Left renal pelvis (tissue), 4 donors: ENCODE results near the gene RABGGTB. TPM values are rescaled to one million over a fixed set of nuclear protein-coding genes. Genes with fewer than 3 reads are reported as not detected.
"Not testable (repeated sequence)": the region's sequence is repeated elsewhere in the genome, so short reads cannot be mapped to it uniquely, and the experiment has no call there.

Experiments
- DNase-seq, 4 donors: peaks; one replicate each; pipeline ENCODE4 v3.0.0-alpha.2; 2013; ENCODE audit warnings: low read depth in 4 of 4, low spot score in 3 of 4
- polyA plus RNA-seq, 4 donors: library from polyadenylated mRNA; unstranded; fragments of 120-200 nt; gene quantifications; one replicate each; pipeline ENCODE4 v1.2.1, GENCODE V29; 2013; ENCODE audit not compliant: insufficient read length in 4 of 4

RABGGTB gene
- polyA plus RNA-seq, 4 donors, result 61.3 to 102 (median 93.6) TPM

DNA sequence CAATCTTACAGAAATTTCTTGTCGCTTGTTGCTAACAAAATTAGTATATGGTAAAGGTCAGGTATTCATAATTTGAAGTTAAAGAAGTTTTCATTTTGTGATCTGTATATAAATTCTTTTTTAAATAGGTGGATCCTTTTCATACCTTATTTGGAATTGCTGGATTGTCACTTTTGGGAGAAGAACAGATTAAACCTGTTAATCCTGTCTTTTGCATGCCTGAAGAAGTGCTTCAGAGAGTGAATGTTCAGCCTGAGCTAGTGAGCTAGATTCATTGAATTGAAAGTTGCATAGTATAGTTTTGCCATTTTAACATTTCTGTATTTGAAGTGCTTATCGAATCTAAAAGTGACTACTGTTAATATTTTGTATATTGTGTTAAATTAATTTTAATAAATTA, 8.3 kb downstream of the RABGGTB start:
- DNase-seq, result no peak

DNA sequence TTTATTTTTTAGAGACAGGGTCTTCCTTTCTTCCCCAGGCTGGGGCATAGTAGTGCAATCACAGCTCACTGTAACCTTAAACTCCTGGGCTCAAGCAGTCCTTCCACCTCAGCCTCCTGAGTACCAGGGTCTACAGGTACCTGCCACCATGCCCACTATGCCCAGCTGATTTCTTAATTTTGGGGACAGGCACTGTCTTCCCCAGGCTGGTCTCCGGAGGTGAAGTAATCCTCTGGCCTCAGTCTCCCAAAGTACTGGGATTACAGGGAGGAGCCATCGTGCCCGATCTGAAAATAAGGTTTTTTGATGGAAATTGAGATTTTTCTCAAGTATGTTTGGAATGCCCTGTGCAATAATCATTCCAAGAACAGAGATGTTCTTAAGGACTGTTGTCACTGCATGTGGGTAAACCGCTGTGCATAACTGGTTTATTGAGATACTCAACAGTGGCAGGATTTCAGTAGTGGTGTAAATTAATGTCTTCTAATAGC, 9.7 kb downstream of the RABGGTB start:
- DNase-seq, result no peak

DNA sequence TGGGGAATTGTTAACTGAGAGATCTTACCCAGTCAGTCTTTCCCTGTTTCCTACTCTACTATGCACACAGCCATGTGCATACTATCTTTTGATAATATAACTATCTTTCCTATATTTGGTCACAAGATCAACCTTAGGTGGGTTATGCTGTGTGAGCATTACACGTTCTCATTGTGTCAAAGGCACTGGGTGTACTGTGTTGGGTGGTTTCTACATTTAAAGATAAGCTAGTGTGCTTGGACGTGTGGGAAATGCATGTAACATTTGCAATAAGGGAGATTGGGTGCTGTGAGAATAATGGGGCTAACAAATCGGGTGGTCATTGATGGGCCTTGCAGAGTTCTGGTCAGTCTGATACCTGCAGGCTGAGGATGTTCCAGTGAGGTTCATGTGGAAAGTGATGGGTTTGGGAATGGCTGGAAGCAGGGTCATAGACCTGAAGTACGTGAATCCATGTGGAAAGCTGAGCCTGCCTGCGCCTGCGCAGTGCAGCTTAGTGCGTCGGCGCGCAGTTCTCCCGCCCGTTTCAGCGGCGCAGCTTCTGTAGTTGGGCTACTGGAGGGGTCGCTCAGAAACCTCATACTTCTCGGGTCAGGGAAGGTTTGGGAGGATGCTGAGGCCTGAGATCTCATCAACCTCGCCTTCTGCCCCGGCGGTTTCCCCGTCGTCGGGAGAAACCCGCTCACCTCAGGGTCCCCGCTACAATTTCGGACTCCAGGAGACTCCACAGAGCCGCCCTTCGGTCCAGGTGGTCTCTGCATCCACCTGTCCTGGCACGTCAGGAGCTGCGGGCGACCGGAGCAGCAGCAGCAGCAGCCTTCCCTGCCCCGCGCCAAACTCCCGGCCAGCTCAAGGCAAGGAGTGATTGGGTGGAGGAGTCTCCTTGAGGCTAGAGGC, 10.6 kb downstream of the RABGGTB start, which contains the start of gene MSH4:
Gene MSH4 (plus strand): TSS at position 507 of the 897 bp plus-strand sequence. CDS start 104 bp downstream, at position 611.
- no peak for DNase-seq

DNA sequence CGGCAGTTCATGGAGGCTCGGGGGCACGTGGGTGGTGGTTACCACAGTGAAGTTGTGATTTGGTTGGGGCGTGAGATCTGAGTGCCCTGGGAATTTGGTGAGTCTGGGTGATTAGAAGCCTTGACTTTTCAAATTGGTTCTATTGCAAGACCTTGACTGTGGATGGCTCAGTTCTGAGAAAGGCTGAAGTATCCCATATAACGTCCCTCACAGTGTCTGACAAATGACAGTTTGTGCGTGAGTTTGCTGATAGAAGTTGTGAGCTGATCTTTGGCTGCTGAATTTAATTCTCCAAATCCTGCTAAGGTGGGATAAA, 11.2 kb downstream of the RABGGTB start:
- no peak for DNase-seq

DNA sequence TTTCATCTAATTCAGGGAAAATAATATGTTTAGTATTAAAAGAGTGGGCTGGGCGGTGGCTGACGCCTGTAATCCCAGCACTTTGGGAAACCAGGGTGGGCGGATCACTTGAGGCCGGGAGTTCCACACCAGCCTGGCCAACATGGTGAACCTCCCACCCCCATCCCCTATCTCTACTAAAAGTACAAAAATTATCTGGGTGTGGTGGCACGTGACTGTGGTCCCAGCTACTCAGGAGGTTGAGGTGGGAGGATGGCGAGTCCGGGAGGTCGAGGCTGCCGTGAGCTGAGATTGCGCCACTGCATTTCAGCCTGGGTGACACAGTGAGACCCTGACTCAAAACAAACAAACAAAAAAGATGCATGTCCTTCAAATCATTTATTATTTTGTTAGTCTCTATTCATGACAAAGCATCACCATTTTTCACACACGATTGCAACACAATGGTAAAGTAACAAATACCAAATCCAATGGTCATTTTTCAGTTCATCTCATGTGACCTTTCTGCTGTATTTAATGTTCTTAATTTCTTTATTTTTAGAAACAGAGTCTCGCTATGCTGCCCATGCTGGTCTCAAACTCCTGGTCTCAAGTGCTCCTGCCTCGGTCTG, 11.7 kb downstream of the RABGGTB start:
- DNase-seq, result no peak

DNA sequence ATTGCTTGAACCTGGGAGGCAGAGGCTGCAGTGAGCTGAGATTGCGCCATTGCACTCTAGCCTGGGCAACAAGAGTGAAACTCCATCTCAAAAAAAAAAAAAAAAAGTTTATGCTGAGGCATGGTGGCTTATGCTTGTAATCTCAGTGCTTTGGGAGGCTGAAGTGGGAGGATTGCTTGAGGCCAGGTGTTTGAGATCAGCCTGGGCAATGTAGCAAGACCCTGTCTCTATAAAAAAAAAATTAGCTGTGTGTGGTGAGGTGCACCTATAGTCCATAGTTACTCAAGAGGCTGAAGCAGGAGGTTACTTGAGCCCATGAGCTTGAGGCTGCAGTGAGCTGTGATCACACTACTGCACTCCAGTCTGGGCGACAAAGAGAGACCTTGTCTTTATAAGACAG, 15.4 kb downstream of the RABGGTB start:
- DNase-seq, result not testable (repeated sequence)

DNA sequence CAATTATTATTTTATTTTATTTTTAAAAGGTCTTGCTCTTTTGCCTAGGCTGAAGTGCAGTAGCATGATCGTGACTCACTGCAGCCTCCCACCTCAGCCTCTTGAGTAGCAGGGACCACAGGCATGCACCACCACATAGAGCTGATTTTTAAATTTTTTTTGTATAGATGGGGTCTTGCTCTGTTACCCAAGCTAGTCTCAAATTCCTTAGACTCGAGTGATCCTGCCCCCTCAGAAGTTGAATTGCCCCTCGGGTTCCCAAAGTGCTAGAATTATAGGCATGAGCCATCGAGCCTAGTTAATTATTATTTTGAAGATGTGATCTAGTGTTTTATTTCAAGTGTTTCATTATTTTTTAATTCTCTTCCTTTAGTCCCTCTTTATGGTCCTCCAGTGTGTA, 22.9 kb downstream of the RABGGTB start:
- no peak for DNase-seq

DNA sequence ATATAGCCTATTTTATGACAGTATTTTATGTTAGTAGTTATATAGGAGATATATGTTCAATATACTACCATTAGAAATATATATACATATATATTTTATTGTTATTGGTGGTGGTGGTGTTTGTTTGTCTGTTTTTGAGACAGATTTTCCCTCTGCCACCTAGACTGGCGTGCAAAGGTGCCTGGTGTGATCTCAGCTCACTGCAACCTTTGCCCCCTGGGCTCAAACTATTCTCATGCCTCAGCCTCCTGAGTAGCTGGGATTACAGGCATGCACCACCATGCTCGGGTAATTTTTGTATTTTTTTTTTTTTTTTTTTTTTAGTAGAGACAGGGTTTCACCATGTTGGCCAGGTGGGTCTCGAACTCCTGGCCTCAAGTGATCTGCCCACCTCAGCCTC, 24.1 kb downstream of the RABGGTB start:
- not testable (repeated sequence) for DNase-seq

DNA sequence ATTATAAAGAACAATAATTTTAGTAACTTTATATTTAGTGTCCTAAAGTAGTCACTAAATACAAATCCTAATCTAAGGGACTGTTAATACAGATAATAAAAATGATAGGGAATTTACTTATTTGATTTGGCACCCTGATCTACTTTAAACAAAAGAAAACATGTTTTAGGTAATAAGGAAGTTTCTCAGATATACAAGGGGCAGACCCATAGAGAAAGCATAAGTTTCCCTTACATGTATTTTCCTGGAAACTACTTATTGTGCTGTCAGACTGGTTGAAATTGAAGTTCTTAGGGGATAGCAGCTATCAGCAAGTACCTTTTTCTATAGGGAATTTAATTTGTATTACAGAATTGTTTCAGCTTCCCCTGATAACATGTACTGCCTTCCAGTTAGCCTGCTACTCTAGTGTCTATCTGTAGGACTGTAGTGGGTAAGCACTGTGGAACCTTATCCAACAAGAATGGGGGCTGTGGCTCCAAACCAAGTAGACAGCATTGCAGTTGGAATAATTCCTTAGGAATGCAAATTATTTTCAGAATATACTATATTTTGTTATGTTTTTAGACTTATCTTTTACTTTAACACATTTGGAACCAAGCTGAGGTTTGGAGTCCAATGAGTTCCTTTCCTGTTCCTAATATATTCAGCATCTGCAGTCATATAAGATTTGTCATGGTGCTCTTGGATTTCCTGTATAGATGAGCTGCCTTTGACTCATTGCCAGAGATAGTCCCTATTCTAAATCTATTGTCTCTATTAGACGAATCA, 25.3 kb downstream of the RABGGTB start:
- no peak for DNase-seq

DNA sequence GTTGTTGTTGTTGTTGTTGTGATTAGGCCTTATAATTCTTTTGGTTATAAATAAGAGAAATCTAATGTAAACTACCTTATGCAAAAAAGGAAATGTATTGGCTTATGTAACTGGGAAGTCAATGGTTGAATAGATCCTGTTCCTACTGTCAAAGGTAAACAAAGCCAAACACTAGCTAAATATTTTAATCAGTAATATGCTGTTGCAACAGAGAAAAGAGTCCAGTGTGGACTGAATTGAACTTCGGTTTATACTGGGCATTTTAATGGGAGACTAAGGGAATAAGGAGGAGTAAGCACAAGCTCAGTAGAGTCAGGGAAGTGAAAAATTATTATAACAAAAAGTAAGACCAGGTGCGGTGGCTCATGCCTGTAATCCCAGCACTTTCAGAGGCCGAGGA, 26.0 kb downstream of the RABGGTB start:
- DNase-seq, result no peak

DNA sequence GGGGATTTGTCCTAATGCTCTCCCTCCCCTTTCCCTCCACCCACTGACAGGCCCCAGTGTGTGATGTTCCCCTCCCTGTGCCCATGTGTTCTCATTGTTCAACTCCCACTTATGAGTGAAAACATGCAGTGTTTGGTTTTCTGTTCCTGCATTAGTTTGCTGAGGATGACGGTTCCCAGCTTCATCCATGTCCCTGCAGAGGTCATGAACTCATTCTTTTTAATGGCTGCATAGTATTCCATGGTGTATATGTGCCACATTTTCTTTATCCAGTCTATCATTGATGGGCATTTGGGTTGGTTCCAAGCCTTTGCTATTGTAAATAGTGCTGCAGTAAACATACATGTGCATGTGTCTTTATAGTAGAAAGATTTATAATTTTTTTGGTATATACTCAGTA, 37.5 kb downstream of the RABGGTB start:
- not testable (repeated sequence) for DNase-seq

DNA sequence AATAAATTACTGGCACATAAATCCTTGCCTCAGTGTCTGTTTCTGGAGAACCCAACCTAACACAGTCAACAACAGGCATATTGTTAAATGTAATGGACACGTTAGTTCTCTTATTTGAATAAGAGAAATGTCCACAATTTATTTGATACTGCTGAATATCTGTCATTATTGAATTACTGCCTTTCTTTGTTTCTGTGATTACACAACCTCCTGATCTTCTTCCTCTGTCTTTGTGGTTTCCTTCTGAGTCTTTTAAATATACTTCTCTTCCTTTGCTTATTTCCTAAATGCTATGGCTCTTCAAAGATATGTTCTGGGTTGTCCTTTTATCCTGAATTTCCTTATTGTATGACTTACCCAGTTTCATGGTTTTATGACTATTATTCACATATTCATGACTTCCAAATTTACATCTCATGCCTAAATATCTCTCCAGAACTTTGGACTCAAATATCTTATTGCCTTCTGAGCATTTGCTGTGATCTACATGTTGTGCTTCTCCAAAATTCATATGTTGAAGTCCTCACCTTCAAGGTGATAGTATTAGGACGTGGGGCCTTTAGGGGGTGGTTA, 50.6 kb downstream of the RABGGTB start:
- DNase-seq, result no peak

DNA sequence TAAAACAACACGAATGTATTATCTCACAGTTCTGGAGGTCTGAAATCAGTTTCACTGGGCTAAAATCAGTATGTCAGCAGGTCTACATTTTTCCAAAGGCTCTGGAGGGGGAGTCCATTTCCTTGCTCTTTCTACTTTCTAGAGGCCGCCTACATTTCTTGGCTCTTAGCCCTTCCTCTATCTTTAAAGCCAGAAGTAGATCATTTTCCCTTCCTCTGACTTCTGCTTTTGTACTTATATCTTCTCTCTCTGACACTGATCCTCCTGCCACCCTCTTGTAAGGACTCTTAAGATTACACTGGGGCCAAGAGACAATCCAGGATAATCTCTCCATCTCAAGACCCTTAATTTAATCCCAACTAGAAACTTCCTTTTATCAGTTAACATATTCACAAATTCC, 52.0 kb downstream of the RABGGTB start:
- DNase-seq, result no peak

DNA sequence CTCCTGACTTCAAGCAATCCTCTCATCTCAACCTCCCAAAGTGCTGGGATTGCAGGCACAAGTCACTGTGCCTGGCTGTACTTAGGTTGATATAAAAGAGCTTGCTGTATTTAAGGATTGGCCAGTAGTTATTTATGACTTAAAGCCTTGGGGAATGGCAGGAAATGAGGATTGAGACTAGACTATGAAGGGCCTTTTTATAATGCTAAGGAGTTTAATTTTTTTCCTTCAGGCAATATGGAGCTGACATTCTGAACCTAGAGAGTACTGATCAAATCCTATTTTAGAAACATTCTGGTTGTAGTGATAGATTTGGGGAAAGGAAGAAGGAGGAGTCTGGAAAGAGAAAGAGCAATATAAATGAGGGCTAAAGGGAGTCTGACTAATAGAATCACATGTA, 55.4 kb downstream of the RABGGTB start:
- DNase-seq, result no peak

Other genes starting within 250 kb of the RABGGTB start
- gene SLC44A5, start 175.1 kb upstream of the RABGGTB start, polyA plus RNA-seq, result 10 to 100 TPM in 3 of 4 donors, 1 to 10 TPM in 1; 3.7 to 17.0 (median 13.5) TPM
- 100 to 1,000 TPM in 3 of 4 donors, 10 to 100 TPM in 1; 73.6 to 145 (median 128) TPM for gene ACADM, start 61.5 kb upstream of the RABGGTB start, polyA plus RNA-seq
- under 1 TPM; 0.20 to 0.39 (median 0.36) TPM for gene MSH4, start 10.6 kb downstream of the RABGGTB start, polyA plus RNA-seq
- gene ASB17, start 146.1 kb downstream of the RABGGTB start, polyA plus RNA-seq, result not detected